ENCODE results near the gene ANKH.

Gene ANKH

GRCh38 chr5:14900693-14901461, 29.3 kb upstream of the ANKH start:
- Histone ChIP-seq H3K36me3 (ENCODE audit: insufficient read depth, insufficient read length, low read length) (no peaks in the 10 kb centered on the region), H3K27me3 (ENCODE audit: insufficient read depth, insufficient read length) (no peaks in the 10 kb centered on the region), H3K9me3 (ENCODE audit: insufficient read depth, low read length) (no peaks in the 10 kb centered on the region), H3K4me3 (ENCODE audit: insufficient read length, low read depth) (no peak overlapping the region), H3K9ac (ENCODE audit: insufficient read length, low read depth) (no peak overlapping the region), H3K4me1 (ENCODE audit: insufficient read depth, insufficient read length) (no peaks in the 10 kb centered on the region)
- TF ChIP-seq ZNF274 (IDR thresholded peaks at IDR 0.05; ENCODE audit: low read depth, low read length), result no peak
- no peak for TF ChIP-seq YY1 (IDR thresholded peaks at IDR 0.05; ENCODE audit: insufficient read depth, insufficient read length)
- TF ChIP-seq SUZ12 (IDR thresholded peaks at IDR 0.05; ENCODE audit: extremely low read depth, insufficient read depth, insufficient read length), result no peak
- DNase-seq (ENCODE audit: low read depth, low spot score), result no peak

- no peaks in the 10 kb centered on the region for H3K9me3 ChIP-seq (ENCODE audit: insufficient read depth, low read length)
- TF ChIP-seq YY1 (IDR thresholded peaks at IDR 0.05; ENCODE audit: insufficient read depth, insufficient read length) (no peak), ZNF274 (IDR thresholded peaks at IDR 0.05; ENCODE audit: low read depth, low read length) (no peak), SUZ12 (IDR thresholded peaks at IDR 0.05; ENCODE audit: extremely low read depth, insufficient read depth, insufficient read length) (no peak)
- H3K9ac ChIP-seq (ENCODE audit: insufficient read length, low read depth), result no peak overlapping the region
- no peak for DNase-seq (ENCODE audit: low read depth, low spot score)
- no peaks in the 10 kb centered on the region for H3K36me3 ChIP-seq (ENCODE audit: insufficient read depth, insufficient read length, low read length)
- H3K4me3 ChIP-seq (ENCODE audit: insufficient read length, low read depth), result no peak overlapping the region
- H3K4me1 ChIP-seq (ENCODE audit: insufficient read depth, insufficient read length), result no peaks in the 10 kb centered on the region
- no peaks in the 10 kb centered on the region for H3K27me3 ChIP-seq (ENCODE audit: insufficient read depth, insufficient read length)
Observed at GRCh38 chr5:14896131-14896530, 24.6 kb upstream of the ANKH start.

GRCh38 chr5:14895301-14895700, 23.7 kb upstream of the ANKH start:
- Histone ChIP-seq H3K4me1 (ENCODE audit: insufficient read depth, insufficient read length) (no peaks in the 10 kb centered on the region), H3K9ac (ENCODE audit: insufficient read length, low read depth) (no peak overlapping the region), H3K9me3 (ENCODE audit: insufficient read depth, low read length) (no peaks in the 10 kb centered on the region), H3K36me3 (ENCODE audit: insufficient read depth, insufficient read length, low read length) (no peaks in the 10 kb centered on the region), H3K27me3 (ENCODE audit: insufficient read depth, insufficient read length) (no peaks in the 10 kb centered on the region), H3K4me3 (ENCODE audit: insufficient read length, low read depth) (no peak overlapping the region)
- TF ChIP-seq SUZ12 (IDR thresholded peaks at IDR 0.05; ENCODE audit: extremely low read depth, insufficient read depth, insufficient read length) (no peak), YY1 (IDR thresholded peaks at IDR 0.05; ENCODE audit: insufficient read depth, insufficient read length) (no peak), ZNF274 (IDR thresholded peaks at IDR 0.05; ENCODE audit: low read depth, low read length) (no peak)
- DNase-seq (ENCODE audit: low read depth, low spot score), result no peak

- no peak overlapping the region for H3K4me3 ChIP-seq (ENCODE audit: insufficient read length, low read depth)
- H3K36me3 ChIP-seq (ENCODE audit: insufficient read depth, insufficient read length, low read length), result no peaks in the 10 kb centered on the region
- H3K4me1 ChIP-seq (ENCODE audit: insufficient read depth, insufficient read length), result no peaks in the 10 kb centered on the region
- no peak for TF ChIP-seq ZNF274 (IDR thresholded peaks at IDR 0.05; ENCODE audit: low read depth, low read length)
- TF ChIP-seq SUZ12 (IDR thresholded peaks at IDR 0.05; ENCODE audit: extremely low read depth, insufficient read depth, insufficient read length), result no peak
- DNase-seq (ENCODE audit: low read depth, low spot score), result no peak
- no peaks in the 10 kb centered on the region for H3K9me3 ChIP-seq (ENCODE audit: insufficient read depth, low read length)
- no peaks in the 10 kb centered on the region for H3K27me3 ChIP-seq (ENCODE audit: insufficient read depth, insufficient read length)
- no peak overlapping the region for H3K9ac ChIP-seq (ENCODE audit: insufficient read length, low read depth)
Observed at GRCh38 chr5:14894748-14895147, 23.2 kb upstream of the ANKH start.

GRCh38 chr5:14893381-14893780, 21.8 kb upstream of the ANKH start:
- no peak for TF ChIP-seq SUZ12 (IDR thresholded peaks at IDR 0.05; ENCODE audit: extremely low read depth, insufficient read depth, insufficient read length)
- TF ChIP-seq ZNF274 (IDR thresholded peaks at IDR 0.05; ENCODE audit: low read depth, low read length), result no peak
- no peak for TF ChIP-seq YY1 (IDR thresholded peaks at IDR 0.05; ENCODE audit: insufficient read depth, insufficient read length)
- Histone ChIP-seq H3K4me3 (ENCODE audit: insufficient read length, low read depth) (no peak overlapping the region), H3K9me3 (ENCODE audit: insufficient read depth, low read length) (no peaks in the 10 kb centered on the region), H3K9ac (ENCODE audit: insufficient read length, low read depth) (no peak overlapping the region), H3K27me3 (ENCODE audit: insufficient read depth, insufficient read length) (no peaks in the 10 kb centered on the region), H3K4me1 (ENCODE audit: insufficient read depth, insufficient read length) (no peaks in the 10 kb centered on the region), H3K36me3 (ENCODE audit: insufficient read depth, insufficient read length, low read length) (no peaks in the 10 kb centered on the region)
- DNase-seq (ENCODE audit: low read depth, low spot score), result no peak

- Histone ChIP-seq H3K27me3 (ENCODE audit: insufficient read depth, insufficient read length) (no peaks in the 10 kb centered on the region), H3K9ac (ENCODE audit: insufficient read length, low read depth) (no peak overlapping the region), H3K4me3 (ENCODE audit: insufficient read length, low read depth) (no peak overlapping the region), H3K9me3 (ENCODE audit: insufficient read depth, low read length) (no peaks in the 10 kb centered on the region), H3K4me1 (ENCODE audit: insufficient read depth, insufficient read length) (no peaks in the 10 kb centered on the region), H3K36me3 (ENCODE audit: insufficient read depth, insufficient read length, low read length) (no peaks in the 10 kb centered on the region)
- TF ChIP-seq SUZ12 (IDR thresholded peaks at IDR 0.05; ENCODE audit: extremely low read depth, insufficient read depth, insufficient read length) (no peak), ZNF274 (IDR thresholded peaks at IDR 0.05; ENCODE audit: low read depth, low read length) (no peak), YY1 (IDR thresholded peaks at IDR 0.05; ENCODE audit: insufficient read depth, insufficient read length) (no peak)
- no peak for DNase-seq (ENCODE audit: low read depth, low spot score)
Observed at GRCh38 chr5:14890846-14891245, 19.3 kb upstream of the ANKH start.

GRCh38 chr5:14884062-14884612, 12.6 kb upstream of the ANKH start:
- no peak for TF ChIP-seq ZNF274 (IDR thresholded peaks at IDR 0.05; ENCODE audit: low read depth, low read length)
- no peak for TF ChIP-seq SUZ12 (IDR thresholded peaks at IDR 0.05; ENCODE audit: extremely low read depth, insufficient read depth, insufficient read length)
- TF ChIP-seq YY1 (IDR thresholded peaks at IDR 0.05; ENCODE audit: insufficient read depth, insufficient read length), result no peak
- no peak overlapping the region for H3K9ac ChIP-seq (ENCODE audit: insufficient read length, low read depth)

More at GRCh38 chr5:14884062-14884612, 12.6 kb upstream of the ANKH start:
- no peak for DNase-seq (ENCODE audit: low read depth, low spot score)
- Histone ChIP-seq H3K4me1 (ENCODE audit: insufficient read depth, insufficient read length) (peaks cover 3% of the 10 kb centered on the region), H3K4me3 (ENCODE audit: insufficient read length, low read depth) (no peak overlapping the region), H3K36me3 (ENCODE audit: insufficient read depth, insufficient read length, low read length) (no peaks in the 10 kb centered on the region), H3K27me3 (ENCODE audit: insufficient read depth, insufficient read length) (no peaks in the 10 kb centered on the region), H3K9me3 (ENCODE audit: insufficient read depth, low read length) (no peaks in the 10 kb centered on the region)
